ENCODE data around the gene LRMDA. TPM values are rescaled to one million over a fixed set of nuclear protein-coding genes. Genes with fewer than 3 reads are reported as not detected.

Gene LRMDA
- total RNA-seq, 1 donor from 2014 or later = 2.1 TPM

- TF ChIP-seq CTCF (IDR thresholded peaks at IDR 0.05; ENCODE audit: partially characterized antibody, unreplicated experiment) = no peak
- H3K9me3 Mint-ChIP-seq (ENCODE audit: unreplicated experiment) = no peaks in the 10 kb centered on the region
- no peak for DNase-seq
- no peak overlapping the region for H3K4me3 Mint-ChIP-seq (ENCODE audit: unreplicated experiment)
- peaks cover 3% of the 10 kb centered on the region for H3K36me3 Mint-ChIP-seq (ENCODE audit: unreplicated experiment)
- H3K27me3 Mint-ChIP-seq (ENCODE audit: unreplicated experiment) = peaks cover 6% of the 10 kb centered on the region
- no peak overlapping the region for H3K27ac Mint-ChIP-seq (ENCODE audit: unreplicated experiment)
- H3K4me1 Mint-ChIP-seq (ENCODE audit: low read depth, unreplicated experiment) = peaks cover 8% of the 10 kb centered on the region
Observed at GRCh38 chr10:75999515-76000209, 568.2 kb downstream of the LRMDA start.

- Mint-ChIP-seq H3K27ac (ENCODE audit: unreplicated experiment) (no peak overlapping the region), H3K36me3 (ENCODE audit: unreplicated experiment) (peaks cover 3% of the 10 kb centered on the region), H3K4me1 (ENCODE audit: low read depth, unreplicated experiment) (peaks cover 8% of the 10 kb centered on the region), H3K27me3 (ENCODE audit: unreplicated experiment) (peaks cover 6% of the 10 kb centered on the region), H3K4me3 (ENCODE audit: unreplicated experiment) (no peak overlapping the region), H3K9me3 (ENCODE audit: unreplicated experiment) (no peaks in the 10 kb centered on the region)
- TF ChIP-seq CTCF (IDR thresholded peaks at IDR 0.05; ENCODE audit: partially characterized antibody, unreplicated experiment) = no peak
- DNase-seq = no peak
Observed at GRCh38 chr10:76000550-76000949, 569.1 kb downstream of the LRMDA start.

GRCh38 chr10:76001019-76001418 is 569.6 kb downstream of the LRMDA start:
- no peaks in the 10 kb centered on the region for H3K9me3 Mint-ChIP-seq (ENCODE audit: unreplicated experiment)
- no peak for TF ChIP-seq CTCF (IDR thresholded peaks at IDR 0.05; ENCODE audit: partially characterized antibody, unreplicated experiment)
- no peak overlapping the region for H3K27ac Mint-ChIP-seq (ENCODE audit: unreplicated experiment)
- H3K4me3 Mint-ChIP-seq (ENCODE audit: unreplicated experiment) = no peak overlapping the region
- H3K36me3 Mint-ChIP-seq (ENCODE audit: unreplicated experiment) = peaks cover 3% of the 10 kb centered on the region
- peaks cover 8% of the 10 kb centered on the region for H3K4me1 Mint-ChIP-seq (ENCODE audit: low read depth, unreplicated experiment)
- DNase-seq = no peak
- H3K27me3 Mint-ChIP-seq (ENCODE audit: unreplicated experiment) = peaks cover 6% of the 10 kb centered on the region

GRCh38 chr10:76001461-76001860 is 570.0 kb downstream of the LRMDA start:
- peaks cover 6% of the 10 kb centered on the region for H3K27me3 Mint-ChIP-seq (ENCODE audit: unreplicated experiment)
- no peak overlapping the region for H3K4me3 Mint-ChIP-seq (ENCODE audit: unreplicated experiment)
- H3K36me3 Mint-ChIP-seq (ENCODE audit: unreplicated experiment) = peaks cover under 1% of the 10 kb centered on the region
- H3K4me1 Mint-ChIP-seq (ENCODE audit: low read depth, unreplicated experiment) = peaks cover 9% of the 10 kb centered on the region
- TF ChIP-seq CTCF (IDR thresholded peaks at IDR 0.05; ENCODE audit: partially characterized antibody, unreplicated experiment) = no peak
- no peak for DNase-seq
- no peak overlapping the region for H3K27ac Mint-ChIP-seq (ENCODE audit: unreplicated experiment)
- H3K9me3 Mint-ChIP-seq (ENCODE audit: unreplicated experiment) = no peaks in the 10 kb centered on the region

- no peak for TF ChIP-seq CTCF (IDR thresholded peaks at IDR 0.05; ENCODE audit: partially characterized antibody, unreplicated experiment)
- H3K27ac Mint-ChIP-seq (ENCODE audit: unreplicated experiment) = no peak overlapping the region
- DNase-seq = no peak
- no peaks in the 10 kb centered on the region for H3K36me3 Mint-ChIP-seq (ENCODE audit: unreplicated experiment)
- no peak overlapping the region for H3K4me3 Mint-ChIP-seq (ENCODE audit: unreplicated experiment)
- no peaks in the 10 kb centered on the region for H3K9me3 Mint-ChIP-seq (ENCODE audit: unreplicated experiment)
- peaks cover 6% of the 10 kb centered on the region for H3K27me3 Mint-ChIP-seq (ENCODE audit: unreplicated experiment)
- H3K4me1 Mint-ChIP-seq (ENCODE audit: low read depth, unreplicated experiment) = peaks cover 14% of the 10 kb centered on the region
Observed at GRCh38 chr10:76002262-76002854, 570.9 kb downstream of the LRMDA start.
